ENCODE measurements around the gene ANKRD31.

ANKRD31 gene

GRCh38 chr5:75234251-75234650 lies 2.4 kb downstream of the ANKRD31 start:
- ATAC-seq: no peak
- TF ChIP-seq, protein P1, sequence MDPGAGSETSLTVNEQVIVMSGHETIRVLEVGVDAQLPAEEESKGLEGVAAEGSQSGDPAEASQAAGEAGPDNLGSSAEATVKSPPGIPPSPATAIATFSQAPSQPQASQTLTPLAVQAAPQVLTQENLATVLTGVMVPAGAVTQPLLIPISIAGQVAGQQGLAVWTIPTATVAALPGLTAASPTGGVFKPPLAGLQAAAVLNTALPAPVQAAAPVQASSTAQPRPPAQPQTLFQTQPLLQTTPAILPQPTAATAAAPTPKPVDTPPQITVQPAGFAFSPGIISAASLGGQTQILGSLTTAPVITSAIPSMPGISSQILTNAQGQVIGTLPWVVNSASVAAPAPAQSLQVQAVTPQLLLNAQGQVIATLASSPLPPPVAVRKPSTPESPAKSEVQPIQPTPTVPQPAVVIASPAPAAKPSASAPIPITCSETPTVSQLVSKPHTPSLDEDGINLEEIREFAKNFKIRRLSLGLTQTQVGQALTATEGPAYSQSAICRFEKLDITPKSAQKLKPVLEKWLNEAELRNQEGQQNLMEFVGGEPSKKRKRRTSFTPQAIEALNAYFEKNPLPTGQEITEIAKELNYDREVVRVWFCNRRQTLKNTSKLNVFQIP (CRISPR knock-in tag; IDR thresholded peaks at IDR 0.05; ENCODE audit: borderline replicate concordance, low read depth): no peak
- no peak for TF ChIP-seq ZNF8 (CRISPR knock-in tag; IDR thresholded peaks at IDR 0.05)
- TF ChIP-seq ZC3H10 (CRISPR knock-in tag; IDR thresholded peaks at IDR 0.05): no peak
- no peak for TF ChIP-seq SNAI2 (CRISPR knock-in tag; IDR thresholded peaks at IDR 0.05)
- TF ChIP-seq ZNF70 (CRISPR knock-in tag; IDR thresholded peaks at IDR 0.05): no peak
- no peak for TF ChIP-seq ISL1 (CRISPR knock-in tag; IDR thresholded peaks at IDR 0.05)
- no peak for TF ChIP-seq ESRRG (CRISPR knock-in tag; IDR thresholded peaks at IDR 0.05)
- no peak for TF ChIP-seq TSHZ2 (CRISPR knock-in tag; IDR thresholded peaks at IDR 0.05)
- no peak for TF ChIP-seq CSDC2 (CRISPR knock-in tag; IDR thresholded peaks at IDR 0.05)
- TF ChIP-seq ARNTL (CRISPR knock-in tag; IDR thresholded peaks at IDR 0.05; ENCODE audit: borderline replicate concordance, low read depth): no peak
- no peak for TF ChIP-seq ZFP30 (CRISPR knock-in tag; IDR thresholded peaks at IDR 0.05)
- no peak for TF ChIP-seq GLIS3 (CRISPR knock-in tag; IDR thresholded peaks at IDR 0.05)
- TF ChIP-seq PPARA (CRISPR knock-in tag; IDR thresholded peaks at IDR 0.05; ENCODE audit: borderline replicate concordance): no peak
- TF ChIP-seq RARB (CRISPR knock-in tag; IDR thresholded peaks at IDR 0.05): no peak

- TF ChIP-seq PATZ1 (CRISPR knock-in tag; IDR thresholded peaks at IDR 0.05; ENCODE audit: borderline replicate concordance): no peak
- no peak for TF ChIP-seq GLIS3 (CRISPR knock-in tag; IDR thresholded peaks at IDR 0.05)
- TF ChIP-seq TSHZ2 (CRISPR knock-in tag; IDR thresholded peaks at IDR 0.05): no peak
- ATAC-seq: no peak
Observed at GRCh38 chr5:75226916-75227315, 9.8 kb downstream of the ANKRD31 start.

DNA sequence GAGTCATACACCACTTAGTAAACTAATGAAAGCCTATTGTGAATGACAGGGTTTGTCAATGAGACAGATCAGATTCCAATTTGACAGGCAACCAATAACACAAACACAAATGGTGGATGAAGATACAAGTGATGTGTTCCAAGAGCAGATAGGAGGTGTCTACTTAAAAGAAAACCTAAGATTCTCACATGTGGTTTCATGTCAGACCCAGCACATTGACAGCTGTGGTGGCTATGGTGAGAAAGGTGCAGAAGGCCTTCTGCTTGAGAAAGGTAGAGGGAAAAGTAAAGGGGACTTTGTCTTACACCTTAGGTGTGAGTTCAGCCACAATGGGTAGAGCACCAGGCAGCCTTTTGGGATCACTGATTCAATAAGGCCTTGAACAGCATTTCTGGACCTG lies 11.2 kb downstream of the ANKRD31 start:
- TF ChIP-seq ZNF565 (CRISPR knock-in tag; conservative IDR thresholded peaks at IDR 0.05; ENCODE audit: low read depth) (no peak), ARNTL (CRISPR knock-in tag; IDR thresholded peaks at IDR 0.05; ENCODE audit: borderline replicate concordance, low read depth) (no peak), CSRNP3 (CRISPR knock-in tag; IDR thresholded peaks at IDR 0.05) (no peak), ZNF70 (CRISPR knock-in tag; IDR thresholded peaks at IDR 0.05) (no peak), BACH2 (CRISPR knock-in tag; IDR thresholded peaks at IDR 0.05; ENCODE audit: borderline replicate concordance) (no peak), PPARA (CRISPR knock-in tag; IDR thresholded peaks at IDR 0.05; ENCODE audit: borderline replicate concordance) (no peak), ESRRG (CRISPR knock-in tag; IDR thresholded peaks at IDR 0.05) (no peak), PATZ1 (CRISPR knock-in tag; IDR thresholded peaks at IDR 0.05; ENCODE audit: borderline replicate concordance) (no peak), ZFP3 (CRISPR knock-in tag; IDR thresholded peaks at IDR 0.05) (no peak), TCF4 (CRISPR knock-in tag; IDR thresholded peaks at IDR 0.05; ENCODE audit: borderline replicate concordance) (no peak), ZNF8 (CRISPR knock-in tag; IDR thresholded peaks at IDR 0.05) (no peak), GLIS3 (CRISPR knock-in tag; IDR thresholded peaks at IDR 0.05) (no peak), OSR1 (CRISPR knock-in tag; IDR thresholded peaks at IDR 0.05) (no peak), CSDC2 (CRISPR knock-in tag; IDR thresholded peaks at IDR 0.05) (no peak)
- TF ChIP-seq, protein P2, sequence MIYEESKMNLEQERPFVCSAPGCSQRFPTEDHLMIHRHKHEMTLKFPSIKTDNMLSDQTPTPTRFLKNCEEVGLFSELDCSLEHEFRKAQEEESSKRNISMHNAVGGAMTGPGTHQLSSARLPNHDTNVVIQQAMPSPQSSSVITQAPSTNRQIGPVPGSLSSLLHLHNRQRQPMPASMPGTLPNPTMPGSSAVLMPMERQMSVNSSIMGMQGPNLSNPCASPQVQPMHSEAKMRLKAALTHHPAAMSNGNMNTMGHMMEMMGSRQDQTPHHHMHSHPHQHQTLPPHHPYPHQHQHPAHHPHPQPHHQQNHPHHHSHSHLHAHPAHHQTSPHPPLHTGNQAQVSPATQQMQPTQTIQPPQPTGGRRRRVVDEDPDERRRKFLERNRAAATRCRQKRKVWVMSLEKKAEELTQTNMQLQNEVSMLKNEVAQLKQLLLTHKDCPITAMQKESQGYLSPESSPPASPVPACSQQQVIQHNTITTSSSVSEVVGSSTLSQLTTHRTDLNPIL (CRISPR knock-in tag; IDR thresholded peaks at IDR 0.05; ENCODE audit: low read depth): no peak
- TF ChIP-seq, protein P1 (CRISPR knock-in tag; IDR thresholded peaks at IDR 0.05; ENCODE audit: borderline replicate concordance, low read depth): no peak

More for the DNA sequence above, 11.2 kb downstream of the ANKRD31 start:
- ATAC-seq: no peak
